K562 (cell line): ENCODE results near the gene SUOX. TPM values are rescaled to one million over a fixed set of nuclear protein-coding genes. Genes with fewer than 3 reads are reported as not detected.

Experiments
- DNMT1 ChIP-seq: fragments of 450-650 bp; IDR thresholded peaks from 2 replicates; pipeline ENCODE4 v1.6.1; 2016; ENCODE audit warnings: antibody characterized with exemption, mild to moderate bottlenecking
- FOXA1 ChIP-seq: fragments of 450-650 bp; IDR thresholded peaks from 2 replicates; pipeline ENCODE4 v1.6.1; 2016; ENCODE audit warnings: mild to moderate bottlenecking, borderline replicate concordance
- PCBP2 ChIP-seq: fragments of 200-400 bp; formaldehyde crosslinking; IDR thresholded peaks from 2 replicates; pipeline ENCODE4 v1.6.1; 2018; ENCODE audit warnings: low read length, low read depth, mild to moderate bottlenecking, moderate library complexity; ENCODE audit not compliant: poor library complexity, severe bottlenecking
- RFX7 ChIP-seq: fragments of 250-450 bp; sonication (Bioruptor Pico); IDR thresholded peaks from 2 replicates; pipeline ENCODE4 v1.5.1; 2021; ENCODE audit warnings: mild to moderate bottlenecking
- TARDBP ChIP-seq: fragments of 450-650 bp; IDR thresholded peaks from 2 replicates; pipeline ENCODE4 v1.6.1; 2016
- ZNF23 ChIP-seq: fragments of 250-450 bp; sonication (Bioruptor Pico); IDR thresholded peaks from 2 replicates; pipeline ENCODE4 v1.4.0; 2020; ENCODE audit warnings: mild to moderate bottlenecking
- polyA plus RNA-seq, 8 experiments: library from polyadenylated mRNA; depleted of rRNA in 4 of 8; stranded (reverse) in 5 of 8; unstranded in 3 of 8; fragments of >200 nt; fragmentation: Nextera tagmentation in 2 of 8; fragmentation: Illumina TruSeq in 1 of 8; extraction: Ambion mirVana in 2 of 8; extraction: Trizol in 1 of 8; gene quantifications; 2 replicates each; pipeline versions ENCODE4 v1.2.1 to v1.2.3, GENCODE V29; 2011 to 2014; ENCODE audit warnings: inconsistent platforms in 1 of 8, missing spikeins in 1 of 8
- total RNA-seq, 7 experiments: library from RNA; depleted of rRNA in 6 of 7; stranded (reverse); fragments of >200 nt in 6 of 7; fragmentation: Illumina TruSeq in 2 of 7; extraction: Trizol in 2 of 7; gene quantifications; 2 replicates each; pipeline versions ENCODE4 v1.2.1 to v1.2.3, GENCODE V29; 2011 to 2021; ENCODE audit warnings: low replicate concordance in 1 of 7
- TF ChIP-seq, protein P1 (sequence below): fragments of 450-650 bp; formaldehyde crosslinking; IDR thresholded peaks from 2 replicates; pipeline ENCODE4 v1.4.0; 2020; ENCODE audit warnings: mild to moderate bottlenecking, moderate library complexity
- TF ChIP-seq, protein P2 (sequence below): sonication (generic); formaldehyde crosslinking; IDR thresholded peaks from 2 replicates; pipeline ENCODE4 v1.8.0; 2022; ENCODE audit warnings: mild to moderate bottlenecking, missing genetic modification reagents
- TF ChIP-seq, protein P3 (sequence below): fragments of 450-650 bp; formaldehyde crosslinking; IDR thresholded peaks from 2 replicates; pipeline ENCODE4 v1.4.0; 2020; ENCODE audit warnings: mild to moderate bottlenecking, mixed read lengths
- TF ChIP-seq, protein P4 (sequence below), 2 experiments: fragments of 450-650 bp in 1 of 2; IDR thresholded peaks; 2 replicates each; pipeline ENCODE4 v1.6.1; 2011 to 2017; ENCODE audit warnings: low read depth in 2 of 2, antibody characterized with exemption in 1 of 2, borderline replicate concordance in 1 of 2, low read length in 1 of 2, mild to moderate bottlenecking in 1 of 2, mixed read lengths in 1 of 2; ENCODE audit not compliant: control insufficient read depth in 1 of 2
- TF ChIP-seq, protein P5 (sequence below): fragments of 250-450 bp; sonication (Bioruptor Pico); IDR thresholded peaks from 2 replicates; pipeline ENCODE4 v1.8.0; 2022; ENCODE audit warnings: moderate library complexity, mild to moderate bottlenecking, inconsistent platforms
- TF ChIP-seq, protein P6 (sequence below): fragments of 450-650 bp; IDR thresholded peaks from 2 replicates; pipeline ENCODE4 v1.6.1; 2016; ENCODE audit warnings: borderline replicate concordance

The SUOX gene
- total and polyA plus RNA-seq, 9 of the 15 experiments (the other 6 are each of a cell fraction or from before 2014, with no cell fraction given), result 9.2 to 39.7 (median 25.4) TPM

DNA sequence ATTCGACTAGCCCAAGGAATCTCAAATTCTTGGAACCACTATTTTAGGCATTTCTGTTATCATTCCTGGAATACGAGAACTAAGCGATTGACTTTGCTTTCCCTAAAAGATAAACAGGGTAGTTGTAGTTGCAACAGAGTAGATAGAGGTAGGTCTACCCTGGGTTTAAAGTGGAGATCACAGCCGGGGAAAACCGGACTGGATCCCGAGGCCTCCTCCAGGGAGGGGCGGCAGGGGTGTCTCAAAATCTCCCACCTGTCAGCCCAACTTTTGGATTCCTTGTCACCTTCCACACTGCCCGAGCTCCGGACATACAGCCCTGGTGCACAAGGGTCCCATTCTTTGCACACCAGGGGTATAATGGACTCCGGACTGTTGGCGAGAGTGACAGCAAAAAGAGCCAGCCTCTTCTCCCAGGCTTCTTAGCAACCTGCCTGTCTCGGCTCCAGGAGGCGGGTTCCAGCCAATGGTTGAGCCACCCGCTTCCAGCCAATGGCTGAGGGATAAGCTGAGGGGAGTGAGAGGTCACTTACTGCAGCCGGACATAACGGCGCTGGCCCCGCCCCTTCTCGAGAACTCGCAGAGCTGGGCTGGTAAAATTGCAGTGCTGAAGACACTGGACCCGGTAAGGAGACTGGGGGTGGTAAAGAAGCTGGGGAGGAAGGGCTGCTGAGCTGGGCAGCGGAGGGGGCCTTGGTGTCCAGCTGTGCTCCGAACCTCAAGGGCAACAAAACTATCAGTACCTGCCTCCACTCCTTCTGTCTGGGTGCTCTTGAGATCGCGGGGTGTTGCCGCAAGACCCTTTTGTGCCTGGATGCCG, at the start of gene SUOX (continued):
- TF ChIP-seq, protein P1, sequence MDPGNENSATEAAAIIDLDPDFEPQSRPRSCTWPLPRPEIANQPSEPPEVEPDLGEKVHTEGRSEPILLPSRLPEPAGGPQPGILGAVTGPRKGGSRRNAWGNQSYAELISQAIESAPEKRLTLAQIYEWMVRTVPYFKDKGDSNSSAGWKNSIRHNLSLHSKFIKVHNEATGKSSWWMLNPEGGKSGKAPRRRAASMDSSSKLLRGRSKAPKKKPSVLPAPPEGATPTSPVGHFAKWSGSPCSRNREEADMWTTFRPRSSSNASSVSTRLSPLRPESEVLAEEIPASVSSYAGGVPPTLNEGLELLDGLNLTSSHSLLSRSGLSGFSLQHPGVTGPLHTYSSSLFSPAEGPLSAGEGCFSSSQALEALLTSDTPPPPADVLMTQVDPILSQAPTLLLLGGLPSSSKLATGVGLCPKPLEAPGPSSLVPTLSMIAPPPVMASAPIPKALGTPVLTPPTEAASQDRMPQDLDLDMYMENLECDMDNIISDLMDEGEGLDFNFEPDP (CRISPR knock-in tag), result peak; percentile 49; the same call in 1 of the 2 replicates
- TF ChIP-seq FOXA1, result no peak
- TF ChIP-seq, protein P2, sequence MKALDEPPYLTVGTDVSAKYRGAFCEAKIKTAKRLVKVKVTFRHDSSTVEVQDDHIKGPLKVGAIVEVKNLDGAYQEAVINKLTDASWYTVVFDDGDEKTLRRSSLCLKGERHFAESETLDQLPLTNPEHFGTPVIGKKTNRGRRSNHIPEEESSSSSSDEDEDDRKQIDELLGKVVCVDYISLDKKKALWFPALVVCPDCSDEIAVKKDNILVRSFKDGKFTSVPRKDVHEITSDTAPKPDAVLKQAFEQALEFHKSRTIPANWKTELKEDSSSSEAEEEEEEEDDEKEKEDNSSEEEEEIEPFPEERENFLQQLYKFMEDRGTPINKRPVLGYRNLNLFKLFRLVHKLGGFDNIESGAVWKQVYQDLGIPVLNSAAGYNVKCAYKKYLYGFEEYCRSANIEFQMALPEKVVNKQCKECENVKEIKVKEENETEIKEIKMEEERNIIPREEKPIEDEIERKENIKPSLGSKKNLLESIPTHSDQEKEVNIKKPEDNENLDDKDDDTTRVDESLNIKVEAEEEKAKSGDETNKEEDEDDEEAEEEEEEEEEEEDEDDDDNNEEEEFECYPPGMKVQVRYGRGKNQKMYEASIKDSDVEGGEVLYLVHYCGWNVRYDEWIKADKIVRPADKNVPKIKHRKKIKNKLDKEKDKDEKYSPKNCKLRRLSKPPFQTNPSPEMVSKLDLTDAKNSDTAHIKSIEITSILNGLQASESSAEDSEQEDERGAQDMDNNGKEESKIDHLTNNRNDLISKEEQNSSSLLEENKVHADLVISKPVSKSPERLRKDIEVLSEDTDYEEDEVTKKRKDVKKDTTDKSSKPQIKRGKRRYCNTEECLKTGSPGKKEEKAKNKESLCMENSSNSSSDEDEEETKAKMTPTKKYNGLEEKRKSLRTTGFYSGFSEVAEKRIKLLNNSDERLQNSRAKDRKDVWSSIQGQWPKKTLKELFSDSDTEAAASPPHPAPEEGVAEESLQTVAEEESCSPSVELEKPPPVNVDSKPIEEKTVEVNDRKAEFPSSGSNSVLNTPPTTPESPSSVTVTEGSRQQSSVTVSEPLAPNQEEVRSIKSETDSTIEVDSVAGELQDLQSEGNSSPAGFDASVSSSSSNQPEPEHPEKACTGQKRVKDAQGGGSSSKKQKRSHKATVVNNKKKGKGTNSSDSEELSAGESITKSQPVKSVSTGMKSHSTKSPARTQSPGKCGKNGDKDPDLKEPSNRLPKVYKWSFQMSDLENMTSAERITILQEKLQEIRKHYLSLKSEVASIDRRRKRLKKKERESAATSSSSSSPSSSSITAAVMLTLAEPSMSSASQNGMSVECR (CRISPR knock-in tag), result peak; percentile 62; the same call in 1 of the 2 replicates
- TF ChIP-seq ZNF23 (CRISPR knock-in tag), result no peak
- TF ChIP-seq, protein P3, sequence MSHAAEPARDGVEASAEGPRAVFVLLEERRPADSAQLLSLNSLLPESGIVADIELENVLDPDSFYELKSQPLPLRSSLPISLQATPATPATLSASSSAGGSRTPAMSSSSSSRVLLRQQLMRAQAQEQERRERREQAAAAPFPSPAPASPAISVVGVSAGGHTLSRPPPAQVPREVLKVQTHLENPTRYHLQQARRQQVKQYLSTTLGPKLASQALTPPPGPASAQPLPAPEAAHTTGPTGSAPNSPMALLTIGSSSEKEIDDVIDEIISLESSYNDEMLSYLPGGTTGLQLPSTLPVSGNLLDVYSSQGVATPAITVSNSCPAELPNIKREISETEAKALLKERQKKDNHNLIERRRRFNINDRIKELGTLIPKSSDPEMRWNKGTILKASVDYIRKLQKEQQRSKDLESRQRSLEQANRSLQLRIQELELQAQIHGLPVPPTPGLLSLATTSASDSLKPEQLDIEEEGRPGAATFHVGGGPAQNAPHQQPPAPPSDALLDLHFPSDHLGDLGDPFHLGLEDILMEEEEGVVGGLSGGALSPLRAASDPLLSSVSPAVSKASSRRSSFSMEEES (CRISPR knock-in tag), result no peak
- TF ChIP-seq, protein P4, sequence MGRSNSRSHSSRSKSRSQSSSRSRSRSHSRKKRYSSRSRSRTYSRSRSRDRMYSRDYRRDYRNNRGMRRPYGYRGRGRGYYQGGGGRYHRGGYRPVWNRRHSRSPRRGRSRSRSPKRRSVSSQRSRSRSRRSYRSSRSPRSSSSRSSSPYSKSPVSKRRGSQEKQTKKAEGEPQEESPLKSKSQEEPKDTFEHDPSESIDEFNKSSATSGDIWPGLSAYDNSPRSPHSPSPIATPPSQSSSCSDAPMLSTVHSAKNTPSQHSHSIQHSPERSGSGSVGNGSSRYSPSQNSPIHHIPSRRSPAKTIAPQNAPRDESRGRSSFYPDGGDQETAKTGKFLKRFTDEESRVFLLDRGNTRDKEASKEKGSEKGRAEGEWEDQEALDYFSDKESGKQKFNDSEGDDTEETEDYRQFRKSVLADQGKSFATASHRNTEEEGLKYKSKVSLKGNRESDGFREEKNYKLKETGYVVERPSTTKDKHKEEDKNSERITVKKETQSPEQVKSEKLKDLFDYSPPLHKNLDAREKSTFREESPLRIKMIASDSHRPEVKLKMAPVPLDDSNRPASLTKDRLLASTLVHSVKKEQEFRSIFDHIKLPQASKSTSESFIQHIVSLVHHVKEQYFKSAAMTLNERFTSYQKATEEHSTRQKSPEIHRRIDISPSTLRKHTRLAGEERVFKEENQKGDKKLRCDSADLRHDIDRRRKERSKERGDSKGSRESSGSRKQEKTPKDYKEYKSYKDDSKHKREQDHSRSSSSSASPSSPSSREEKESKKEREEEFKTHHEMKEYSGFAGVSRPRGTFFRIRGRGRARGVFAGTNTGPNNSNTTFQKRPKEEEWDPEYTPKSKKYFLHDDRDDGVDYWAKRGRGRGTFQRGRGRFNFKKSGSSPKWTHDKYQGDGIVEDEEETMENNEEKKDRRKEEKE (IDR thresholded peaks at IDR 0.05; ENCODE audit: borderline replicate concordance in 1 of 2, control insufficient read depth in 1 of 2, low read depth in 2 of 2, low read length in 1 of 2), result no peak
- TF ChIP-seq PCBP2, result no peak
- TF ChIP-seq, protein P5, sequence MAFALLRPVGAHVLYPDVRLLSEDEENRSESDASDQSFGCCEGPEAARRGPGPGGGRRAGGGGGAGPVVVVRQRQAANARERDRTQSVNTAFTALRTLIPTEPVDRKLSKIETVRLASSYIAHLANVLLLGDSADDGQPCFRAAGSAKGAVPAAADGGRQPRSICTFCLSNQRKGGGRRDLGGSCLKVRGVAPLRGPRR (CRISPR knock-in tag), result no peak
- no peak for TF ChIP-seq TARDBP
- TF ChIP-seq DNMT1, result no peak
- TF ChIP-seq, protein P6, sequence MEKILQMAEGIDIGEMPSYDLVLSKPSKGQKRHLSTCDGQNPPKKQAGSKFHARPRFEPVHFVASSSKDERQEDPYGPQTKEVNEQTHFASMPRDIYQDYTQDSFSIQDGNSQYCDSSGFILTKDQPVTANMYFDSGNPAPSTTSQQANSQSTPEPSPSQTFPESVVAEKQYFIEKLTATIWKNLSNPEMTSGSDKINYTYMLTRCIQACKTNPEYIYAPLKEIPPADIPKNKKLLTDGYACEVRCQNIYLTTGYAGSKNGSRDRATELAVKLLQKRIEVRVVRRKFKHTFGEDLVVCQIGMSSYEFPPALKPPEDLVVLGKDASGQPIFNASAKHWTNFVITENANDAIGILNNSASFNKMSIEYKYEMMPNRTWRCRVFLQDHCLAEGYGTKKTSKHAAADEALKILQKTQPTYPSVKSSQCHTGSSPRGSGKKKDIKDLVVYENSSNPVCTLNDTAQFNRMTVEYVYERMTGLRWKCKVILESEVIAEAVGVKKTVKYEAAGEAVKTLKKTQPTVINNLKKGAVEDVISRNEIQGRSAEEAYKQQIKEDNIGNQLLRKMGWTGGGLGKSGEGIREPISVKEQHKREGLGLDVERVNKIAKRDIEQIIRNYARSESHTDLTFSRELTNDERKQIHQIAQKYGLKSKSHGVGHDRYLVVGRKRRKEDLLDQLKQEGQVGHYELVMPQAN, result no peak
- no peak for TF ChIP-seq RFX7 (CRISPR knock-in tag)
